Upper lobe of right lung (tissue), 1 donor: ENCODE measurements around the gene SYPL1. TPM values are rescaled to one million over a fixed set of nuclear protein-coding genes. Genes with fewer than 3 reads are reported as not detected.

Experiments used
- ATAC-seq: fragments of 200-7000 bp; cut with Tn5 transposase; one replicate; pipeline ENCODE4 v1.9.1; 2020; ENCODE audit warnings: mild to moderate bottlenecking, moderate library complexity
- DNase-seq: peaks from one replicate; pipeline ENCODE4 v3.0.0-alpha.2; 2020
- H3K27ac ChIP-seq: fragments of 200-600 bp; one replicate; pipeline ENCODE4 v1.8.0; 2022
- H3K27me3 ChIP-seq: fragments of 200-600 bp; one replicate; pipeline ENCODE4 v1.8.0; 2022; ENCODE audit warnings: mild to moderate bottlenecking
- H3K36me3 ChIP-seq: fragments of 200-600 bp; one replicate; pipeline ENCODE4 v1.8.0; 2022
- H3K4me1 ChIP-seq: fragments of 200-600 bp; one replicate; pipeline ENCODE4 v1.8.0; 2022
- H3K4me3 ChIP-seq: fragments of 200-600 bp; one replicate; pipeline ENCODE4 v1.8.0; 2022; ENCODE audit warnings: mild to moderate bottlenecking
- H3K9me3 ChIP-seq: fragments of 200-600 bp; one replicate; pipeline ENCODE4 v1.8.0; 2022
- CTCF ChIP-seq: fragments of 200-600 bp; IDR thresholded peaks from one replicate; pipeline ENCODE4 v1.8.0; 2022; ENCODE audit warnings: antibody characterized with exemption
- intact Hi-C: fragments of 100-400 bp; cut with DNase I; formaldehyde crosslinking; loops from one replicate; pipeline ENCODE4 v1.11.0; 2022
- total RNA-seq: library from RNA; stranded (reverse); fragmentation: NEBNext Ultra II Directional; extraction: Animal tissue kit (Norgen Biotek cat#: 25700); gene quantifications from one replicate; pipeline ENCODE4 v1.2.1, GENCODE V29; 2021
- donor health status: DM: no; HTN: yes; CAD: no; lungs with severe emphysema.

The SYPL1 gene
- total RNA-seq, 1 donor from 2014 or later, result 92.4 TPM

GRCh38 chr7:106102387-106102966 is 9.6 kb downstream of the SYPL1 start:
- no peak overlapping the region for H3K4me3 ChIP-seq
- intact Hi-C loops, result no loop called here
- no peak overlapping the region for H3K27ac ChIP-seq
- TF ChIP-seq CTCF, result no peak
- H3K4me1 ChIP-seq, result peaks cover 17% of the 10 kb centered on the region
- no peaks in the 10 kb centered on the region for H3K27me3 ChIP-seq
- no peak for DNase-seq
- no peak for ATAC-seq
- H3K9me3 ChIP-seq, result no peaks in the 10 kb centered on the region
- peaks cover 7% of the 10 kb centered on the region for H3K36me3 ChIP-seq

GRCh38 chr7:106101726-106102125 is 10.4 kb downstream of the SYPL1 start:
- DNase-seq (no peak), ATAC-seq (no peak)
- Histone ChIP-seq H3K27me3 (no peaks in the 10 kb centered on the region), H3K9me3 (no peaks in the 10 kb centered on the region), H3K4me3 (no peak overlapping the region), H3K36me3 (peaks cover 14% of the 10 kb centered on the region), H3K27ac (no peak overlapping the region), H3K4me1 (peaks cover 17% of the 10 kb centered on the region)
- no peak for TF ChIP-seq CTCF
- intact Hi-C loops, result no loop called here

GRCh38 chr7:106100863-106101629 is 11.1 kb downstream of the SYPL1 start:
- no peak for DNase-seq
- Histone ChIP-seq H3K4me3 (no peak overlapping the region), H3K27me3 (no peaks in the 10 kb centered on the region), H3K4me1 (peaks cover 17% of the 10 kb centered on the region), H3K36me3 (peaks cover 21% of the 10 kb centered on the region), H3K9me3 (no peaks in the 10 kb centered on the region), H3K27ac (no peak overlapping the region)
- no peak for TF ChIP-seq CTCF
- intact Hi-C loops, result no loop called here
- ATAC-seq, result no peak

GRCh38 chr7:106099539-106099938 is 12.6 kb downstream of the SYPL1 start:
- no peak overlapping the region for H3K4me3 ChIP-seq
- intact Hi-C loops, result no loop called here
- H3K36me3 ChIP-seq, result peaks cover 36% of the 10 kb centered on the region
- no peaks in the 10 kb centered on the region for H3K27me3 ChIP-seq
- H3K27ac ChIP-seq, result no peak overlapping the region
- H3K9me3 ChIP-seq, result no peaks in the 10 kb centered on the region
- H3K4me1 ChIP-seq, result peaks cover 17% of the 10 kb centered on the region
- no peak for ATAC-seq
- no peak for DNase-seq
- no peak for TF ChIP-seq CTCF

GRCh38 chr7:106098889-106099288 is 13.2 kb downstream of the SYPL1 start:
- DNase-seq, result no peak
- ATAC-seq, result no peak
- H3K4me3 ChIP-seq, result no peak overlapping the region
- H3K27me3 ChIP-seq, result no peaks in the 10 kb centered on the region
- H3K9me3 ChIP-seq, result no peaks in the 10 kb centered on the region
- H3K27ac ChIP-seq, result no peak overlapping the region
- no peak for TF ChIP-seq CTCF
- H3K36me3 ChIP-seq, result peaks cover 43% of the 10 kb centered on the region
- intact Hi-C loops, result no loop called here
- H3K4me1 ChIP-seq, result peaks cover 13% of the 10 kb centered on the region
